Esophagus muscularis mucosa (tissue), 4 donors: ENCODE data around the gene GATA3. TPM values are rescaled to one million over a fixed set of nuclear protein-coding genes. Genes with fewer than 3 reads are reported as not detected.

ENCODE experiments used
- DNase-seq: peaks from one replicate; pipeline ENCODE4 v3.0.0-alpha.2; 2017; ENCODE audit errors: extremely low spot score
- H3K27ac ChIP-seq, 4 donors: fragments of 200-600 bp; sonication (generic); replicated peaks in 1 of 4; 1 replicate in 3 of 4; 2 replicates in 1 of 4; pipeline ENCODE4 v1.5.1; 2016 to 2019; ENCODE audit warnings: mild to moderate bottlenecking in 1 of 4
- H3K27me3 ChIP-seq, 4 donors: fragments of 200-600 bp; sonication (generic); one replicate each; pipeline versions ENCODE4 v1.5.1 to v1.6.0; 2016 to 2019
- H3K36me3 ChIP-seq, 4 donors: fragments of 200-600 bp; sonication (generic); one replicate each; pipeline ENCODE4 v1.5.1; 2016 to 2019
- H3K4me1 ChIP-seq, 4 donors: fragments of 200-600 bp; sonication (generic); one replicate each; pipeline ENCODE4 v1.5.1; 2016 to 2019
- H3K4me3 ChIP-seq, 4 donors: fragments of 200-600 bp; sonication (generic); 1 replicate in 2 of 4; 2 replicates in 2 of 4; pipeline ENCODE4 v1.5.1; 2016 to 2019; ENCODE audit warnings: mild to moderate bottlenecking in 4 of 4, moderate library complexity in 1 of 4
- H3K9me3 ChIP-seq, 4 donors: fragments of 200-600 bp; sonication (generic); 1 replicate in 3 of 4; 2 replicates in 1 of 4; pipeline ENCODE4 v1.5.1; 2016 to 2019
- EP300 ChIP-seq: sonication (generic); formaldehyde crosslinking; IDR thresholded peaks from one replicate; pipeline ENCODE4 v1.6.1; 2017; ENCODE audit warnings: antibody characterized with exemption
- POLR2A ChIP-seq: fragments of 450-650 bp; IDR thresholded peaks from one replicate; pipeline ENCODE4 v1.6.1; 2017; ENCODE audit warnings: antibody characterized with exemption, moderate library complexity, mild to moderate bottlenecking, low read depth
- POLR2AphosphoS5 ChIP-seq, 2 donors: sonication (generic); formaldehyde crosslinking; IDR thresholded peaks; one replicate each; pipeline ENCODE4 v1.6.1; 2017; ENCODE audit warnings: antibody characterized with exemption in 2 of 2
- WGBS: methylation state at CpG from one replicate; pipeline ENCODE4 v1.1.5; 2018; 5-methylcytosine and 5-hydroxymethylcytosine counted together
- intact Hi-C: fragments of 100-400 bp; cut with DNase I; formaldehyde crosslinking; loops from one replicate; pipeline ENCODE4 v1.15.1; 2023
- total RNA-seq, 4 donors: library from RNA; depleted of rRNA; stranded (reverse); fragments of >200 nt; gene quantifications; one replicate each; pipeline versions ENCODE4 v1.1.0 to v1.2.1, GENCODE V29; 2016
- TF ChIP-seq, protein P1 (sequence below), 3 experiments: fragments of 200-600 bp in 2 of 3; fragments of 450-650 bp in 1 of 3; sonication (generic) in 2 of 3; IDR thresholded peaks; one replicate each; pipeline ENCODE4 v1.5.1; 2017 to 2019; ENCODE audit warnings: antibody characterized with exemption in 3 of 3, mild to moderate bottlenecking in 2 of 3, moderate library complexity in 1 of 3

GATA3 gene
- total RNA-seq, 4 donors from 2014 or later = 0.19 to 0.46 (median 0.33) TPM; not detected in 1

GRCh38 chr10:8054244-8054493 is 319 bp upstream of the GATA3 start:
- peak overlapping the region; percentile 47 to 57 (median 52) for H3K4me3 ChIP-seq
- no peak for TF ChIP-seq POLR2AphosphoS5 (IDR thresholded peaks at IDR 0.05)
- no peak for TF ChIP-seq POLR2A
- TF ChIP-seq, protein P1, sequence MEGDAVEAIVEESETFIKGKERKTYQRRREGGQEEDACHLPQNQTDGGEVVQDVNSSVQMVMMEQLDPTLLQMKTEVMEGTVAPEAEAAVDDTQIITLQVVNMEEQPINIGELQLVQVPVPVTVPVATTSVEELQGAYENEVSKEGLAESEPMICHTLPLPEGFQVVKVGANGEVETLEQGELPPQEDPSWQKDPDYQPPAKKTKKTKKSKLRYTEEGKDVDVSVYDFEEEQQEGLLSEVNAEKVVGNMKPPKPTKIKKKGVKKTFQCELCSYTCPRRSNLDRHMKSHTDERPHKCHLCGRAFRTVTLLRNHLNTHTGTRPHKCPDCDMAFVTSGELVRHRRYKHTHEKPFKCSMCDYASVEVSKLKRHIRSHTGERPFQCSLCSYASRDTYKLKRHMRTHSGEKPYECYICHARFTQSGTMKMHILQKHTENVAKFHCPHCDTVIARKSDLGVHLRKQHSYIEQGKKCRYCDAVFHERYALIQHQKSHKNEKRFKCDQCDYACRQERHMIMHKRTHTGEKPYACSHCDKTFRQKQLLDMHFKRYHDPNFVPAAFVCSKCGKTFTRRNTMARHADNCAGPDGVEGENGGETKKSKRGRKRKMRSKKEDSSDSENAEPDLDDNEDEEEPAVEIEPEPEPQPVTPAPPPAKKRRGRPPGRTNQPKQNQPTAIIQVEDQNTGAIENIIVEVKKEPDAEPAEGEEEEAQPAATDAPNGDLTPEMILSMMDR (IDR thresholded peaks at IDR 0.05) = no peak
- no peak for TF ChIP-seq EP300
- intact Hi-C loops = no loop called here
- H3K9me3 ChIP-seq = no peaks in the 10 kb centered on the region
- no peak for DNase-seq
- WGBS = 7% methylated on average over 5 of the region's 25 CpGs
- peaks cover 13 to 100% (median 78%) of the 10 kb centered on the region in 4 donors for H3K27me3 ChIP-seq
- H3K36me3 ChIP-seq = no peaks in the 10 kb centered on the region
- H3K4me1 ChIP-seq = peaks cover 55 to 76% (median 69%) of the 10 kb centered on the region in 4 donors
- H3K27ac ChIP-seq = no peak overlapping the region

DNA sequence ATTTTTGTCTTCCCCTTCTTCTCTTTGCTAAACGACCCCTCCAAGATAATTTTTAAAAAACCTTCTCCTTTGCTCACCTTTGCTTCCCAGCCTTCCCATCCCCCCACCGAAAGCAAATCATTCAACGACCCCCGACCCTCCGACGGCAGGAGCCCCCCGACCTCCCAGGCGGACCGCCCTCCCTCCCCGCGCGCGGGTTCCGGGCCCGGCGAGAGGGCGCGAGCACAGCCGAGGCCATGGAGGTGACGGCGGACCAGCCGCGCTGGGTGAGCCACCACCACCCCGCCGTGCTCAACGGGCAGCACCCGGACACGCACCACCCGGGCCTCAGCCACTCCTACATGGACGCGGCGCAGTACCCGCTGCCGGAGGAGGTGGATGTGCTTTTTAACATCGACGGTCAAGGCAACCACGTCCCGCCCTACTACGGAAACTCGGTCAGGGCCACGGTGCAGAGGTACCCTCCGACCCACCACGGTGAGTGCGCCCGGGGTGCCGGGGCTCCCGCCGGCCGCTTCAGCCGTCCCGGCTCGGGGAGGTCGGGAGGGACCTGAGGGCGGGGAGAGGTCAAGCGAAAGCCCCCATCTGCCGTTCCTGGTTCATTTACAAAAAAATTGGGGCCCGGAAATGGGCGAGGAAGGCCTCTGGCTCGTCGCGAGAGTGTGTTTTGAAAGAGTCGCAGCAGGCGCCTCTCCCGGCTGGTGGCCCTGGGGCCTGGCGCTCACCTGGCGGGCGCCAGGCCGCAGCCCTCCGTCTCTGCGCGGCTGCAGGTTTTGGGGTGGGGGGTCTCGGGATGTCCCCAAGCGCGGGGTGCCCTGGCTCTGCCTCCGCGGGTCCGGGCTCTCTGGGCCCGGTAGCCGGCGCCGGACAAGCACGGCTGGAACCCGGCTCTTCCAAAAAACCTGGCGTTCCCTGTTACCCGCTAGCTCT is 1.2 kb downstream of the GATA3 start:
- Histone ChIP-seq H3K4me1 (peaks cover 42 to 69% (median 58%) of the 10 kb centered on the region in 4 donors), H3K27me3 (peaks cover 2 to 98% (median 66%) of the 10 kb centered on the region in 4 donors), H3K9me3 (no peaks in the 10 kb centered on the region), H3K4me3 (peak overlapping the region; percentile 47 to 57 (median 52)), H3K36me3 (no peaks in the 10 kb centered on the region), H3K27ac (peak overlapping the region in 1 of 4 donors; percentile 4)
- no peak for TF ChIP-seq EP300
- TF ChIP-seq POLR2A = no peak
- TF ChIP-seq, protein P1 (IDR thresholded peaks at IDR 0.05) = no peak
- no peak for TF ChIP-seq POLR2AphosphoS5 (IDR thresholded peaks at IDR 0.05)
- no peak for DNase-seq
- intact Hi-C loops = no loop called here
- 29% methylated on average over 25 of the region's 85 CpGs for WGBS

- H3K9me3 ChIP-seq = no peaks in the 10 kb centered on the region
- H3K4me3 ChIP-seq = peak overlapping the region in 3 of 4 donors; percentile 47 to 57 (median 51)
- no peak for TF ChIP-seq POLR2A
- TF ChIP-seq, protein P1 (IDR thresholded peaks at IDR 0.05) = no peak
- TF ChIP-seq POLR2AphosphoS5 (IDR thresholded peaks at IDR 0.05) = no peak
- no peak for TF ChIP-seq EP300
- DNase-seq = no peak
- H3K27ac ChIP-seq = no peak overlapping the region
- 68% methylated on average over 6 of the region's 6 CpGs for WGBS
- H3K27me3 ChIP-seq = peaks cover 0 to 98% (median 59%) of the 10 kb centered on the region in 4 donors
- intact Hi-C loops = no loop called here
- no peaks in the 10 kb centered on the region for H3K36me3 ChIP-seq
- peaks cover 35 to 62% (median 51%) of the 10 kb centered on the region in 4 donors for H3K4me1 ChIP-seq
These were observed 1.9 kb downstream of the GATA3 start for GRCh38 chr10:8056378-8056777.

DNA sequence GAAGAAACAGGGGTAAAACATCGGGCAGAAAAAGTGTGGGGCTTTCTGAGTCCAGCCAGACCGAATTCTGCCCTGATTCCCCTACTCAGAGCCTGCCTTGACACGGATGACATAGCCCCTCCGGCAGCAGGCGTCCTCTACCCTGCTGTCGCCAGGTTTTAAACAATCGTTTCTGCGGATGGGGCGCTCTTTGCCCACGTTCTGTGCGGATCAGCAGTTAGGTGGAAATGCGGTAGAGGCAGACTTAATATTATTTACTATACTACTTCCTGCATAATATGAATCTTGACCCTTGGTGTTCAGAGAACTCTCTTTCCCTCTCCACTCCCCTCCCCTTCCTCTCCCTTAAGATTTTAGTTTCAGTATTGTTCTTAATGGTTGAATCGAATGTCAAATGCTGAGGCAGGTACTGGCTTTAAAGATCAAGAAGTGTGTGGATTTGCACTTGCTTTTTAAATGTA is 2.4 kb downstream of the GATA3 start:
- WGBS = 76% methylated on average over 13 of the region's 13 CpGs
- peaks cover 0 to 98% (median 57%) of the 10 kb centered on the region in 4 donors for H3K27me3 ChIP-seq
- no peak overlapping the region for H3K27ac ChIP-seq
- H3K36me3 ChIP-seq = no peaks in the 10 kb centered on the region
- no peaks in the 10 kb centered on the region for H3K9me3 ChIP-seq
- intact Hi-C loops = no loop called here
- peaks cover 30 to 57% (median 46%) of the 10 kb centered on the region in 4 donors for H3K4me1 ChIP-seq
- DNase-seq = no peak
- H3K4me3 ChIP-seq = peak overlapping the region in 2 of 4 donors; percentile 5 to 11
- TF ChIP-seq POLR2A (no peak), EP300 (no peak), POLR2AphosphoS5 (IDR thresholded peaks at IDR 0.05) (no peak)
- TF ChIP-seq, protein P1 (IDR thresholded peaks at IDR 0.05) = no peak
